Spleen (tissue), 11 donors: ENCODE measurements around the gene HOXD4. TPM values are rescaled to one million over a fixed set of nuclear protein-coding genes. Genes with fewer than 3 reads are reported as not detected.
A peak's percentile ranks its signal among the peaks of the same experiment; 100 is the strongest.

ENCODE experiments used
- DNase-seq: peaks from one replicate; pipeline ENCODE4 v3.0.0-alpha.2; 2020
- H3K27ac ChIP-seq, 8 donors: fragments of 200-600 bp; sonication (generic) in 7 of 8; 1 replicate in 4 of 8; 2 replicates in 4 of 8; pipeline versions ENCODE4 v1.5.0 to v1.8.0; 2016 to 2021; ENCODE audit warnings: inconsistent platforms in 4 of 8, mild to moderate bottlenecking in 4 of 8, moderate library complexity in 1 of 8
- H3K27me3 ChIP-seq, 7 donors: fragments of 200-600 bp; sonication (generic) in 6 of 7; replicated peaks in 1 of 7; 1 replicate in 4 of 7; 2 replicates in 3 of 7; pipeline versions ENCODE4 v1.5.0 to v1.8.0; 2016 to 2021; ENCODE audit warnings: inconsistent platforms in 3 of 7, mild to moderate bottlenecking in 1 of 7
- H3K36me3 ChIP-seq, 6 donors: fragments of 200-600 bp; sonication (generic) in 5 of 6; 1 replicate in 4 of 6; 2 replicates in 2 of 6; pipeline versions ENCODE4 v1.5.0 to v1.8.0; 2016 to 2021; ENCODE audit warnings: inconsistent platforms in 2 of 6
- H3K4me1 ChIP-seq, 6 donors: fragments of 200-600 bp; sonication (generic) in 5 of 6; 1 replicate in 3 of 6; 2 replicates in 3 of 6; pipeline versions ENCODE4 v1.5.0 to v1.8.0; 2016 to 2021; ENCODE audit warnings: inconsistent platforms in 3 of 6
- H3K4me3 ChIP-seq, 8 donors: fragments of 200-600 bp; sonication (generic) in 7 of 8; 1 replicate in 4 of 8; 2 replicates in 4 of 8; pipeline versions ENCODE4 v1.5.0 to v1.8.0; 2016 to 2021; ENCODE audit warnings: inconsistent platforms in 4 of 8, mild to moderate bottlenecking in 4 of 8, moderate library complexity in 2 of 8
- H3K9me3 ChIP-seq, 8 donors: fragments of 200-600 bp; sonication (generic) in 7 of 8; 1 replicate in 4 of 8; 2 replicates in 4 of 8; pipeline versions ENCODE4 v1.5.0 to v1.8.0; 2016 to 2021; ENCODE audit warnings: inconsistent platforms in 4 of 8
- POLR2A ChIP-seq, 3 donors: fragments of 450-650 bp; IDR thresholded peaks; one replicate each; pipeline ENCODE4 v1.5.1; 2017; ENCODE audit warnings: antibody characterized with exemption in 3 of 3, mild to moderate bottlenecking in 1 of 3
- POLR2AphosphoS5 ChIP-seq, 3 donors: sonication (generic); formaldehyde crosslinking; IDR thresholded peaks; one replicate each; pipeline ENCODE4 v1.5.1; 2017; ENCODE audit warnings: antibody characterized with exemption in 3 of 3
- WGBS, 5 donors: extraction: QIAGEN DNeasy Blood & Tissue Kit in 3 of 5; methylation state at CpG; one replicate each; pipeline versions ENCODE4 v1.1.5 to v1.1.7; 2013 to 2018; 5-methylcytosine and 5-hydroxymethylcytosine counted together
- intact Hi-C: fragments of 100-400 bp; cut with DNase I; formaldehyde crosslinking; loops from one replicate; pipeline ENCODE4 v1.15.0; 2023; ENCODE audit warnings: low total_unique reads
- polyA plus RNA-seq, 3 donors: library from polyadenylated mRNA; stranded (reverse); fragments of 200-250 nt; gene quantifications; one replicate each; pipeline ENCODE4 v1.2.1, GENCODE V29; 2013
- total RNA-seq, 7 donors: library from RNA; depleted of rRNA in 3 of 7; stranded (reverse); fragments of >200 nt in 3 of 7; fragmentation: NEBNext Ultra II Directional in 4 of 7; extraction: Animal tissue kit (Norgen Biotek cat#: 25700) in 4 of 7; gene quantifications; one replicate each; pipeline versions ENCODE4 v1.1.0 to v1.2.1, GENCODE V29; 2016 to 2021
- TF ChIP-seq, protein P1 (sequence below), 11 experiments: fragments of 200-600 bp in 7 of 11; fragments of 450-650 bp in 4 of 11; sonication (generic) in 4 of 11; IDR thresholded peaks in 8 of 11; conservative IDR thresholded peaks in 3 of 11; 1 replicate in 7 of 11; 2 replicates in 4 of 11; pipeline versions ENCODE4 v1.4.0 to v1.8.0; 2016 to 2021; ENCODE audit warnings: antibody characterized with exemption in 11 of 11, inconsistent platforms in 4 of 11, mild to moderate bottlenecking in 1 of 11
- donor health status: healthy with polysubstance abuse.
- donor health status: DM: no; HTN: no; CAD: no; lungs with moderate emphysema.
- donor health status: DM: no; HTN: no; CAD: no.
- donor health status: Bipolar disorder and iron deficiency.
- donor health status: healthy.
- donor health status: DM: no; HTN: no; CAD: no.
- donor health status: DM: yes; HTN: yes; CAD: no.

HOXD4 gene
- total and polyA plus RNA-seq, 10 donors, result 0.88 to 9.8 (median 6.5) TPM

GRCh38 chr2:176169181-176169580 is 17.8 kb downstream of the HOXD4 start:
- Histone ChIP-seq H3K4me3 (no peak overlapping the region), H3K36me3 (peaks cover 0 to 7% (median 0%) of the 10 kb centered on the region in 6 donors), H3K9me3 (peaks cover 0 to 4% (median 0%) of the 10 kb centered on the region in 8 donors), H3K27me3 (peaks cover 6 to 100% (median 67%) of the 10 kb centered on the region in 7 donors), H3K4me1 (peaks cover 0 to 15% (median 5%) of the 10 kb centered on the region in 6 donors), H3K27ac (no peak overlapping the region)
- TF ChIP-seq POLR2AphosphoS5 (IDR thresholded peaks at IDR 0.05), result no peak
- TF ChIP-seq, protein P1, sequence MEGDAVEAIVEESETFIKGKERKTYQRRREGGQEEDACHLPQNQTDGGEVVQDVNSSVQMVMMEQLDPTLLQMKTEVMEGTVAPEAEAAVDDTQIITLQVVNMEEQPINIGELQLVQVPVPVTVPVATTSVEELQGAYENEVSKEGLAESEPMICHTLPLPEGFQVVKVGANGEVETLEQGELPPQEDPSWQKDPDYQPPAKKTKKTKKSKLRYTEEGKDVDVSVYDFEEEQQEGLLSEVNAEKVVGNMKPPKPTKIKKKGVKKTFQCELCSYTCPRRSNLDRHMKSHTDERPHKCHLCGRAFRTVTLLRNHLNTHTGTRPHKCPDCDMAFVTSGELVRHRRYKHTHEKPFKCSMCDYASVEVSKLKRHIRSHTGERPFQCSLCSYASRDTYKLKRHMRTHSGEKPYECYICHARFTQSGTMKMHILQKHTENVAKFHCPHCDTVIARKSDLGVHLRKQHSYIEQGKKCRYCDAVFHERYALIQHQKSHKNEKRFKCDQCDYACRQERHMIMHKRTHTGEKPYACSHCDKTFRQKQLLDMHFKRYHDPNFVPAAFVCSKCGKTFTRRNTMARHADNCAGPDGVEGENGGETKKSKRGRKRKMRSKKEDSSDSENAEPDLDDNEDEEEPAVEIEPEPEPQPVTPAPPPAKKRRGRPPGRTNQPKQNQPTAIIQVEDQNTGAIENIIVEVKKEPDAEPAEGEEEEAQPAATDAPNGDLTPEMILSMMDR (IDR thresholded peaks at IDR 0.05 in 8 of 11, conservative IDR thresholded peaks at IDR 0.05 in 3 of 11), result no peak
- no peak for TF ChIP-seq POLR2A (IDR thresholded peaks at IDR 0.05)
- intact Hi-C loops, result no loop called here
- WGBS, 5 donors, result 60 to 90% (median 73%) methylated on average over 3 to 5 of the region's 5 CpGs
- DNase-seq, result peak; percentile 61

DNA sequence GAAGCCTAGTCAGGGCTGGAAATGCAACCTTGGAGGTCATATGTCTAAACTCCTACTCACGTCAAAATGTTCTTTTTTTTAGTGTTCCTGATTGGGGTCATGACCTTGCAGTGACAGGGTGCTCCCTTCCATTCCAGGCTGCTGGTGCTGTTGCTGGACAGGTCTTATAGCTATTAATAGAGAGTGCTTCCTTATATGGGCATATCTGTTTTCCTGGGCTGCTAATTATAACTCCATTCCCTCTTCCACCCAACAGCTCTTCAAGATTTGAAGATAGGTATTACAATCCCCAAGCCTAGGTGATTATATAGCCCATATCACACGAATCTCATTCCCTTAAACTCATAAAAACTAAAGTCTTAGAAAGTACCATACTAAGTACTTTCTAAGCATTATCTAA is 18.4 kb downstream of the HOXD4 start:
- Histone ChIP-seq H3K9me3 (no peaks in the 10 kb centered on the region), H3K4me1 (peaks cover 0 to 18% (median 6%) of the 10 kb centered on the region in 6 donors), H3K36me3 (peaks cover 0 to 7% (median 0%) of the 10 kb centered on the region in 6 donors), H3K27ac (no peak overlapping the region), H3K4me3 (no peak overlapping the region), H3K27me3 (peaks cover 6 to 100% (median 67%) of the 10 kb centered on the region in 7 donors)
- intact Hi-C loops, result no loop called here
- DNase-seq, result no peak
- TF ChIP-seq POLR2A (IDR thresholded peaks at IDR 0.05), result no peak
- no peak for TF ChIP-seq POLR2AphosphoS5 (IDR thresholded peaks at IDR 0.05)
- TF ChIP-seq, protein P1 (IDR thresholded peaks at IDR 0.05 in 8 of 11, conservative IDR thresholded peaks at IDR 0.05 in 3 of 11), result no peak
- WGBS, 5 donors, result 50 to 59% (median 57%) methylated on average over 2 of the region's 2 CpGs

DNA sequence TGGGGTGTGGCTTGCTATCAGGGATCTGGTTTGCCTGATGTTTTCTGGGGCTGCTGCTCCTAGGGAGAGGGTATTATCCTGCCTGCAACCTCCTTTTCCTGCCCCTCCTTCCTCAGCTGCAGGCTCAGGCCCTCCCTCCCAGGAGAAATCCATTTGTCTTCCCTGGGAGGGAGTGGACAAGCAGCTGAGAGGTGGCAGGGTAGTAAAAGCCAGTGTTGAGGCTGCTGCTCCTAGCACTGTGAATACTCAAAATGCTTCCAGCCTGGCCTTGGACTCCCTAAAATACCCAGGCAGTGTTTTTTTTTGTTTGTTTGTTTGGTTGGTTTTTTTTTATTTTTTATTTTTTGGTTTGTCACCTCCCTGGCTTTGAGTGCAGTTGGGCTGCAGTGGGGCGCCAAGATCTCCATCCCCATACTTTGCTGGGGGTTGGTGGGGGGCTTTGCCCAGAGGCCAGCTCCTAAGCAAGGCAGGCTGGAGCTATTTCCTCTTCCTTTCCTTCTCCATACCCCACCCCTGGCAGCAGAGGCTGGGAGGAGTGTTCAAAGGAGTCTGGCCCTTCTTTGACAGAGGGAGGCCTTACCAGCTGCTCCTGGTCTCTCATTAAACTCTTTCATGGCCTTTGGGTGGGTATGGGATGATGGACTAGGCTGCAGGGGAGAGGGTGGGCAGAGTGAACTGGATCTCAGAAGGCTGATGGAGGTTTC is 19.4 kb downstream of the HOXD4 start:
- Histone ChIP-seq H3K27me3 (peaks cover 6 to 100% (median 66%) of the 10 kb centered on the region in 7 donors), H3K4me1 (peaks cover 0 to 19% (median 10%) of the 10 kb centered on the region in 6 donors), H3K9me3 (no peaks in the 10 kb centered on the region), H3K27ac (no peak overlapping the region), H3K4me3 (no peak overlapping the region), H3K36me3 (peaks cover 0 to 7% (median 0%) of the 10 kb centered on the region in 6 donors)
- DNase-seq, result peak; percentile 32
- 69 to 93% (median 76%) methylated on average over 1 of the region's 1 CpG for WGBS, 5 donors
- intact Hi-C loops, result no loop called here
- TF ChIP-seq POLR2A (IDR thresholded peaks at IDR 0.05) (no peak), POLR2AphosphoS5 (IDR thresholded peaks at IDR 0.05) (no peak)
- TF ChIP-seq, protein P1 (IDR thresholded peaks at IDR 0.05 in 8 of 11, conservative IDR thresholded peaks at IDR 0.05 in 3 of 11), result no peak

DNA sequence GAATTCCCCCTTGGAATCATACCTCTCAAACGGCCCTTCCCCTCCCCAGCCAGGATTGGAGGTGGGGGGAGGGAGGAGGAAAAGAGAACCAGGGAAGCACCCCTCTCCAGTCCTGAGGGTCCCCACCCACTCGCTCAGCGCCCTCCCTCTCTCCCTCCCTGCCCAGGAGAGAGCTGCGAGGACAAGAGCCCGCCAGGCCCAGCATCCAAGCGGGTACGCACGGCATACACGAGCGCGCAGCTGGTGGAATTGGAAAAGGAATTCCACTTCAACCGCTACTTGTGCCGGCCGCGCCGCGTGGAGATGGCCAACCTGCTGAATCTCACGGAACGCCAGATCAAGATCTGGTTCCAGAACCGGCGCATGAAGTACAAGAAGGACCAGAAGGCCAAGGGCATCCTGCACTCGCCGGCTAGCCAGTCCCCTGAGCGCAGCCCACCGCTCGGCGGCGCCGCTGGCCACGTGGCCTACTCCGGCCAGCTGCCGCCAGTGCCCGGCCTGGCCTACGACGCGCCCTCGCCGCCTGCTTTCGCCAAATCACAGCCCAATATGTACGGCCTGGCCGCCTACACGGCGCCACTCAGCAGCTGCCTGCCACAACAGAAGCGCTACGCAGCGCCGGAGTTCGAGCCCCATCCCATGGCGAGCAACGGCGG is 20.1 kb downstream of the HOXD4 start:
- H3K27ac ChIP-seq, result no peak overlapping the region
- no peaks in the 10 kb centered on the region for H3K9me3 ChIP-seq
- intact Hi-C loops, result no loop called here
- TF ChIP-seq, protein P1 (IDR thresholded peaks at IDR 0.05 in 8 of 11, conservative IDR thresholded peaks at IDR 0.05 in 3 of 11), result no peak
- TF ChIP-seq POLR2AphosphoS5 (IDR thresholded peaks at IDR 0.05), result no peak
- TF ChIP-seq POLR2A (IDR thresholded peaks at IDR 0.05), result no peak
- peaks cover 0 to 7% (median 0%) of the 10 kb centered on the region in 6 donors for H3K36me3 ChIP-seq
- H3K4me1 ChIP-seq, result peaks cover 0 to 19% (median 10%) of the 10 kb centered on the region in 6 donors
- WGBS, 5 donors, result 22 to 38% (median 24%) methylated on average over 38 to 51 of the region's 51 CpGs
- DNase-seq, result peak; percentile 67
- H3K4me3 ChIP-seq, result peak overlapping the region in 1 of 8 donors; percentile 1
- H3K27me3 ChIP-seq, result peaks cover 6 to 100% (median 59%) of the 10 kb centered on the region in 7 donors
